Left kidney (tissue), 8 donors: ENCODE results near the gene DHPS. TPM values are rescaled to one million over a fixed set of nuclear protein-coding genes. Genes with fewer than 3 reads are reported as not detected.
"Not testable (repeated sequence)": the region's sequence is repeated elsewhere in the genome, so short reads cannot be mapped to it uniquely, and the experiment has no call there.

ENCODE experiments used
- DNase-seq: peaks from one replicate; pipeline ENCODE4 v3.0.0-alpha.2; 2013
- long read RNA-seq, 8 donors: transcript quantifications; one replicate each; lab custom pipeline, GENCODE V29; 2026
- polyA plus RNA-seq: library from polyadenylated mRNA; unstranded; fragments of 120-200 nt; gene quantifications from one replicate; pipeline ENCODE4 v1.2.1, GENCODE V29; 2013; ENCODE audit not compliant: insufficient read length

Gene DHPS
- polyA plus RNA-seq: 87.9 TPM
- long read RNA-seq, donor 1, transcript DHPS-218 (2 exons, 1,085 nt): minor isoform, 5 of 49 reads
- long read RNA-seq, donor 1, transcript DHPS-201 (9 exons, 1,363 nt): major isoform, 33 of 49 reads
- long read RNA-seq, donor 1, partial matches to known transcripts: 6 of 49 reads
- long read RNA-seq, donor 1, other reads (novel, unspliced or antisense): 0 of 49 reads
- long read RNA-seq, donor 2, transcript DHPS-201 (9 exons, 1,363 nt): major isoform, 11 of 21 reads
- long read RNA-seq, donor 2, transcript DHPS-218 (2 exons, 1,085 nt): minor isoform, 6 of 21 reads
- long read RNA-seq, donor 2, partial matches to known transcripts: 0 of 21 reads
- long read RNA-seq, donor 2, other reads (novel, unspliced or antisense): 0 of 21 reads
- long read RNA-seq, donor 3, transcript DHPS-218 (2 exons, 1,085 nt): minor isoform, 6 of 34 reads
- long read RNA-seq, donor 3, transcript DHPS-201 (9 exons, 1,363 nt): major isoform, 27 of 34 reads
- long read RNA-seq, donor 3, partial matches to known transcripts: 0 of 34 reads
- long read RNA-seq, donor 3, other reads (novel, unspliced or antisense): 0 of 34 reads
- long read RNA-seq, donor 4, partial matches to known transcripts: 0 of 3 reads
- long read RNA-seq, donor 4, other reads (novel, unspliced or antisense): 0 of 3 reads
- long read RNA-seq, donor 5, transcript DHPS-218 (2 exons, 1,085 nt): minor isoform, 11 of 55 reads
- long read RNA-seq, donor 5, transcript DHPS-201 (9 exons, 1,363 nt): major isoform, 33 of 55 reads
- long read RNA-seq, donor 5, partial matches to known transcripts: 5 of 55 reads
- long read RNA-seq, donor 5, other reads (novel, unspliced or antisense): 0 of 55 reads
- long read RNA-seq, donor 6, transcript DHPS-201 (9 exons, 1,363 nt): major isoform, 19 of 35 reads
- long read RNA-seq, donor 6, transcript DHPS-221 (8 exons, 1,176 nt): minor isoform, 7 of 35 reads
- long read RNA-seq, donor 6, partial matches to known transcripts: 8 of 35 reads
- long read RNA-seq, donor 6, other reads (novel, unspliced or antisense): 0 of 35 reads
- long read RNA-seq, donor 7, transcript DHPS-218 (2 exons, 1,085 nt): minor isoform, 12 of 42 reads
- long read RNA-seq, donor 7, transcript DHPS-221 (8 exons, 1,176 nt): minor isoform, 5 of 42 reads
- long read RNA-seq, donor 7, transcript DHPS-201 (9 exons, 1,363 nt): major isoform, 23 of 42 reads
- long read RNA-seq, donor 7, partial matches to known transcripts: 0 of 42 reads
- long read RNA-seq, donor 7, other reads (novel, unspliced or antisense): 0 of 42 reads
- long read RNA-seq, donor 8, transcript DHPS-201 (9 exons, 1,363 nt): major isoform, 9 of 14 reads
- long read RNA-seq, donor 8, partial matches to known transcripts: 0 of 14 reads
- long read RNA-seq, donor 8, other reads (novel, unspliced or antisense): 0 of 14 reads

- DNase-seq: peak; percentile 98
Measured at GRCh38 chr19:12681074-12681987, at the start of gene DHPS. DHPS (minus strand) TSS chr19:12681880; CDS start chr19:12681766, 114 bp downstream.

DNA sequence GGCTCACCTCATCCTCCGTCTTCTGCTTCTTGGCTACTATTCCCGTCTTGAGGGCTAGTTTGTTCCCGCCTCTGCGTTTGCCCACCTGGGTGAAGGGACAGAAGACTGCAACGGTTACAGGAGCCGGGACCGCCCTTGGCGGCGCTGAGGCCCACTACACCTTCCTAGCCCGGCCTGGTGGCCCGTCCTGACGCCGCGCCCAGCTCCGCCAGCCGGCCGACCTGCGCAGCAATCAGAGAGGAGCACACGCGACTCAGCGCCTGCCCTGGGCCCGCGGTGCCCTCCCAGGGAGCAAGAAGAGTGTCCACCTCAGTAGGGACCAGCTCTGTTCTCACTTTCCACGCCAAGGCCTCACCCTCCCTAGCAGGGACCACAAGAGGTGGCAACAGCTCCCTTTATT is 49.7 kb upstream of the DHPS start:
- no peak for DNase-seq

DNA sequence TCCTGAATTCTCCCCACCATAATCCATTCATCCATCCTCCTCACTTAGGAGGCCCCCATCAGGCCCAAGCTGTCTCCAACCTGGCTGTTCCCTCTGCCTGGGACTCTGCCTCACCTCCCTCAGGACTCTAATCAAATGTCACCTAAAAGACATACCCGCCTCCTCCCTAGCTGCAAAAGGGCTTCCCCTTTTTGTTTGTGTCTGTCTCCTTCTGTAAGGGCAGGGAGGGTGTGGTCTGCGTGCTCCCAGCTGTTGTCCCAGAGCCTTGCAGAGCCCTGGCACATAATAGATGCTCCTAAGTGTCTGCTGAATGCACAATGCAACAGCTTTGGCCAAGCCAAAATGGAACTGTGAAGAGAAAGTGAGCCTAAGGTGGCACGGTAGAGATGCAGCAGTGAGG is 48.4 kb upstream of the DHPS start:
- no peak for DNase-seq

DNA sequence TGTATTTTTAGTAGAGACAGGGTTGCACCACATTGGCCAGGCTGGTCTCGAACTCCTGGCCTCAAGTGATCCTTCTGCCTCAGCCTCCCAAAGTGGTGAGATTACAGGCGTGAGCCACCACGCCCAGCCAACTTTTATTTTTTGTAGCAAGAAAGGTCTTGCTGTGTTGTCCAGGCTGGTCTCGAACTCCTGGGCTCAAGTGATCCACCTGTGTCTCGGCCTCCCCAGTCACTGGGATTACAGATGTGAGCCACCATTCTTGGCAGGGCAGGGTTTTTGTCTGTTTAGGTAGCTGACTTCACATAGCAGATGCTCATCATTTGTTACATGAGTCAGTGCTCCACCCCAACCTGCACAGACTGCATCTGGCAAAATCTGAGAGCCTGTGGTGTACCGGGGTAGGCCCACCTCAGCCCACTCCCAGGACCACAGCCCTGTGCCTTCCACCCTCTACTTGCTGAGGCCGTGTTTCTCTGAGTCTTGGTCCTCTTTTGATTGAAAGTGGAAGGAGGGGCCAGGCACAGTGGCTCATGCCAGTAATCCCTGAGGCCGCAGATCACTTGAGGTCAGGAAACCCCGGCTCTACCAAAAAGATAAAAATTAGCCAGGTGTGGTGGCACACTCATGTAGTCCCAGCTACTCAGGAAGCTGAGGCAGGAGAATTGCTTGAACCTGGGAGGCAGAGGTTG is 46.2 kb upstream of the DHPS start:
- DNase-seq: no peak

DNA sequence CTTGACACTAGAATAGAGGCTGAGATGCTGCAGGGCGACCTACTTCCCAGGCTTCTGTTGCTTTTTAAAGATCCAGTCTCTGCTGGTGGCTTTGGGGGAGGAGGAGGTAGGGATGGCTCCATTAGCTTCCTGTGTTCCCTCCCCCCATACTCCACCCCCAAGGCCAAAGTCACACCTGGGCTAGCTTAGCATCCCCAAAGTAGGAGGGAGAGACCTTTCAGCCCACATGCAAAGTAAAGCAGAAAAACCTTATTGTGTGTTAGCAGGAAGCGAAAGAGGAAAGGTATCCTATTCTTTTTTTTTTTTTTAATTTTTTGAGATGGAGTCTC is 45.3 kb upstream of the DHPS start:
- DNase-seq: no peak

- DNase-seq: not testable (repeated sequence)
Measured at GRCh38 chr19:12725612-12726011, 43.9 kb upstream of the DHPS start.

- peak; percentile 65 for DNase-seq
Measured at GRCh38 chr19:12723641-12724426, 42.2 kb upstream of the DHPS start, which contains the start of gene TNPO2. TNPO2 (minus strand) TSS chr19:12723932; CDS start chr19:12720977, 2,955 bp downstream.

- DNase-seq: no peak
Measured at GRCh38 chr19:12723381-12723640, 41.6 kb upstream of the DHPS start.

DNA sequence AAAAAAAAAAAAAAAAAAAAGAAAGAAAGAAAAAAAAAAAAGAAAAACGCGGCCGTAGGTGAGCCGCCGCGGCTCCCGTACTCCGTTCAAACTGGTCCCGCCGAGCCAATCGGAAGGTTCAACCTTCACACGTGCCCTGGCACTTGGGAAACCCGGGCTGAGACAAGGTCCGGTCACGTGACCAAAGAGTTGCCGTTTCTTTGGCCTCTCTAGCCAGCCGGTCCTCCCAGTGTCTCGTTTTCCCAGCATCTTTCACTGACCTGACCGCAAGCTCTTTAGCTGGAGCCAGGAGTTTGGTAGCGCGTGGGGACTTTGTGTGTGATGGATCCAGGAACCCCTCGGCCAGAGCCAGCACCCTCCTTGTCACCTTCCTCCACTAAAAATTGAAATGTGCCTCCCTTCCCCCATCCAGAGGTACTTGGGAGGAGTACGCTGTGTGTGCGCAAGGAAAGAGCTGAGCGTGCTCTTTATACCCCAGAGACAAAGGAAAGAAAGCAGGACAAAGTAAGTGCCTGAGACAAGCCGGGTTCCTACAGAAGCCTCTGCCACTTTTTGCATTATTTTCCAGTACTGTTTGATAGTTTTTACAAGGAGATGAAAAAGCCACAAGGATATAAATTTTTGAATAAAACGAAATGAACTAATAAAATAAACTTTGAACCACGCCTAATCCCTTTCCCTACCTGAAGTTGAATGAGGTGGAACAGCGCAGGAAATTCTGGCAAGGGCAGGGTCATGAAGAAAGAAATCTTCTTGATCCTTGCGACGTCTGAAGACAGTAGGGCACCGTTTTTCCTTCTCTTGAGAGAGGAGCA is 41.1 kb upstream of the DHPS start:
- DNase-seq: peak; percentile 99

GRCh38 chr19:12721656-12722565 is 40.2 kb upstream of the DHPS start:
- peak; percentile 64 for DNase-seq

DNA sequence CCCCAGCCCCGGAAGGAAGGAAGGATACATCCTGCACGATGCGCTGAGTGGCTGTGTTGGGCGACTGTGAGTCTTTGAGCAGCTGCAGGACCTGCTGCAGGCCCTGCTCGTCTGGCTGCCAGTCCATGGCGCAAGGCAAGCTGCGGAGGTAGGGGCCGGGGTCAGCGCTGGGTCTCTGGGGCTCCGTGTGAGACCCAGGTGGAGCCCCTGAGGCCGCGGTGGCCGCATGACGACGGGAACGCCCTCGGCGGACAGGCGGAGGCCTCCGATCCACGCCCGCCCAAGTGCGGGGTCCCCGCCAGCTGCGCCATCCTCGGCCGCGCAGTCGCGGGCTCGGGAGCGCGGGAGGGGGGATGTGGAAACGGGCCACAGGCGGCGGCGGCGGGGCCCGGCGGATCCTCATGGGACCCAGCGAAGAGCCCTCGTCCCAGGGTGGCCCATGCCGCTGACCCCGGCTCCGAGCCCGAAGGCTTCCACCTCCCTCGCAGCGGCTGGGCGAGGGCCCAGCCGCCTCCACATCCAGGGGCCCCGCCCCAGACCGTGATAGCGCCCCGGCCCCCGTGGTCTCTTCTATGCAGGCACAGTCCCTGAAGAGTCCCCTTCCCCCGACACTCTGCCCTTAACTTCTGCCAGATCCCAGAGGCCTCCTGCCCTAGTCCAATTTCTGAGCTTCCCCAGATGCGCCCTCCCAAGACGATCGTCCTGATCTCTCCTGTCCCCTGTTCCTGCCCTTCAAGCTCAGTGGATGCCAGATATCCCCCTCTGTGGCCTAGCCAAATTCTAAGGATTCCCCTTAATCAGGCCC is 39.4 kb upstream of the DHPS start:
- no peak for DNase-seq

DNA sequence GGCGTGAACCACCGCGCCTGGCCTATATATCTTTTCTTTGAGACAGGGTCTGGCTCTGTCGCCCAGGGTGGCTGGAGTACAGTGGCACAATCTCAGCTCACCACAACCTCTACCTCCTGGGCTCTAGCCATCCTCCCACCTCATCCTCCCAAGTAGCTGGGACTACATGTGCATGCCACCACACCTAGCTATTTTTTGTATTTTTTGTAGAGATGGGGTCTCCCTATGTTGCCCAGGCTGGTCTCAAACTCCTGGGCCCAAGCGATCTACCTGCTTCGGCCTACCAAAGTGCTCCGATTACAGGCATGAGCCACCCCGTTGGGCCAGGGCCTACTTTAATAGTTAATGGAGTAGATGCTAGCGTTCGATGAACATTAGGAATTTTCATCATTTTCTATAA is 38.6 kb upstream of the DHPS start:
- DNase-seq: no peak

DNA sequence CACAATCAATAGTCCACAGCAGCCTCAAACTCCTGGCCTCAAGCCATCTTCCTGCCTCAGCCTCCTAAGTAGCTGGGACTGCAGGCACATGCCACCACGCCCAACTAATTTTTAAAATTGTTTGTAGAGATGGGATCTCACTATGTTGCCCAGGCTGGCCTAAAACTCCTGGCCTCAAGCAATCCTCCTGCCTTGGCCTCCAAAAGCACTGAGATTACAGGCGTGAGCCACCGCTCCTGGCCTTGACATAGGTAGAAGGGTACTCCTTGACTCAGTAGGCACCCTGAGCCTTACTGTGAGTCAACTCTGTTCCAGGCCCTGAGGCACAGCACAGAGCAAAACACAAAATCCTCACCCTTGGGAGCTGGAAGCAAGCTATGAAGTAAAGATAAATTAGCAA is 34.2 kb upstream of the DHPS start:
- DNase-seq: no peak

GRCh38 chr19:12715102-12715501 is 33.4 kb upstream of the DHPS start:
- DNase-seq: no peak

DNA sequence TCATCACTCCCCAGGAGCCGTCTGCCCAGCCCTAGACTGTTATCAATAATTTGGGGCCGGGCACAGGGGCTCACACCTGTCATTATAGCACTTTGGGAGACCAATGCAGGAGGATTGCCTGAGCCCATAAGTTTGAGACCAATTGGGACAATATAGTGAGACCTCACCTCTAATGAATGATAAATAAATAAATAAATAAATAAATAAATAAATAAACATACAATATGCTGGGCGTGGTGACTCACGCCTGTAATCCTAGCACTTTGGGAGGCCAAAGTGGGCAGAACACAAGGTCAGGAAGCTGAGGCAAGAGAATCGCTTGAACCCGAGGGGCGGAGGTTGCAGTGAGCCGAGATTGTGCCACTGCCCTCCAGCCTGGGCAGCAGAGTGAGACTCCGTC is 31.6 kb upstream of the DHPS start:
- not testable (repeated sequence) for DNase-seq

DNA sequence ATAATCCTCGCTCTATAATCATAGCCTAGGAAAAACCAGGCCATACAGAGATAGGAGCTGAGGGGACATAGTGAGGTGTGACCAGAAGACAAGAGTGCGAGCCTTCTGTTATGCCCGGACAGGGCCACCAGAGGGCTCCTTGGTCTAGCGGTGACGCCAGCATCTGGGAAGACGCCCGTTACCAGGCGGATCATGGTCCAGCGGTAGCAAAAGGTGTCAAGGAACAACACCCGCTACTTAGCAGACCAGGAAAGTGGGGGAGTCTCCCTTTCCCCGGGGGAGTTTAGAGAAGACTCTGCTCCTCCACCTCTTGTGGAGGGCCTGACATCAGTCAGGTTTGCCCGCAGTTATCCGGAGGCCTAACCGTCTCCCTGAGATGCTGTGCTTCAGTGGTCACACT is 30.4 kb upstream of the DHPS start:
- DNase-seq: not testable (repeated sequence)

GRCh38 chr19:12711187-12711586 is 29.5 kb upstream of the DHPS start:
- no peak for DNase-seq
